Common myeloid progenitor, CD34-positive (primary cell): Measurements from ENCODE around the gene TUT7.
A peak's percentile ranks its signal among the peaks of the same experiment; 100 is the strongest.

Experiments
- CTCF ChIA-PET: fragments of 350-600 bp; sonication (Branson Sonifier 250); formaldehyde crosslinking; loops from one replicate; lab custom pipeline; 2021; ENCODE audit warnings: antibody characterized with exemption; lab: Charles Lee
- POLR2A ChIA-PET: fragments of 350-600 bp; sonication (Branson Sonifier 250); formaldehyde crosslinking; loops from one replicate; lab custom pipeline; 2021; ENCODE audit warnings: antibody characterized with exemption; lab: Charles Lee
- DNase-seq, 3 donors: peaks; one replicate each; pipeline versions ENCODE4 v3.0.0 to v3.0.0-alpha.2; 2013
- H3K27ac ChIP-seq, 2 experiments: 1 replicate in 1 of 2; 2 replicates in 1 of 2; pipeline ENCODE4 v1.7.0; 2013; ENCODE audit warnings: inconsistent platforms in 2 of 2, low read length in 2 of 2, mild to moderate bottlenecking in 2 of 2, low read depth in 1 of 2, moderate library complexity in 1 of 2; ENCODE audit not compliant: severe bottlenecking in 2 of 2, insufficient read depth in 1 of 2, poor library complexity in 1 of 2
- H3K27me3 ChIP-seq, 5 experiments: replicated peaks in 2 of 5; 1 replicate in 3 of 5; 2 replicates in 2 of 5; pipeline versions ENCODE4 v1.6.1 to v1.7.0; 2013; ENCODE audit warnings: low read length in 4 of 5, mild to moderate bottlenecking in 2 of 5, moderate library complexity in 2 of 5, inconsistent platforms in 1 of 5; ENCODE audit not compliant: insufficient read depth in 5 of 5, control insufficient read depth in 4 of 5
- H3K36me3 ChIP-seq, 4 experiments: 1 replicate in 2 of 4; 2 replicates in 2 of 4; pipeline versions ENCODE4 v1.6.1 to v1.7.0; 2013; ENCODE audit warnings: low read length in 3 of 4, control low read depth in 1 of 4, mild to moderate bottlenecking in 1 of 4; ENCODE audit not compliant: control insufficient read depth in 4 of 4, insufficient read depth in 4 of 4
- H3K4me1 ChIP-seq, 4 experiments: 1 replicate in 3 of 4; 2 replicates in 1 of 4; pipeline versions ENCODE4 v1.6.1 to v1.7.1; 2013; ENCODE audit warnings: low read length in 3 of 4, mild to moderate bottlenecking in 3 of 4, control low read depth in 1 of 4, inconsistent platforms in 1 of 4, moderate library complexity in 1 of 4; ENCODE audit not compliant: control insufficient read depth in 4 of 4, insufficient read depth in 4 of 4; ENCODE audit errors: control extremely low read depth in 1 of 4
- H3K4me3 ChIP-seq, 7 experiments: 1 replicate in 4 of 7; 2 replicates in 3 of 7; pipeline versions ENCODE4 v1.5.1 to v1.7.0; 2013; ENCODE audit warnings: mild to moderate bottlenecking in 7 of 7, low read length in 6 of 7, moderate library complexity in 6 of 7, inconsistent platforms in 2 of 7, low read depth in 2 of 7, control low read depth in 1 of 7; ENCODE audit not compliant: insufficient read depth in 4 of 7, control insufficient read depth in 1 of 7; ENCODE audit errors: extremely low read depth in 1 of 7
- H3K9me3 ChIP-seq, 5 experiments: 1 replicate in 4 of 5; 2 replicates in 1 of 5; pipeline versions ENCODE4 v1.6.1 to v1.7.1; 2013; ENCODE audit warnings: low read length in 4 of 5, mild to moderate bottlenecking in 2 of 5, inconsistent platforms in 1 of 5, low read depth in 1 of 5, moderate library complexity in 1 of 5; ENCODE audit not compliant: control insufficient read depth in 4 of 5, insufficient read depth in 2 of 5; ENCODE audit errors: control extremely low read depth in 1 of 5
- WGBS: methylation state at CpG from one replicate; pipeline ENCODE4 v1.1.5; 2013; ENCODE audit not compliant: insufficient coverage; 5-methylcytosine and 5-hydroxymethylcytosine counted together

Gene TUT7

GRCh38 chr9:86274821-86275643, 79.2 kb downstream of the TUT7 start:
- Histone ChIP-seq H3K36me3 (peaks cover 10 to 33% (median 20%) of the 10 kb centered on the region in 4 experiments), H3K9me3 (peaks cover 0 to 3% (median 0%) of the 10 kb centered on the region in 5 experiments), H3K4me1 (peaks cover 0 to 8% (median 4%) of the 10 kb centered on the region in 4 experiments), H3K4me3 (no peak overlapping the region), H3K27ac (peak overlapping the region in 1 of 2 experiments; percentile 7), H3K27me3 (no peaks in the 10 kb centered on the region)
- POLR2A ChIA-PET, result no interaction called here
- 97% methylated on average over 5 of the region's 7 CpGs for WGBS
- CTCF ChIA-PET, result interaction anchor here (1.0 to 1.4 kb wide), 3 partner anchors 8 to 70 kb away, joined by 3 to 4 read pairs (median 4); no protein-coding TSS in a partner anchor
- DNase-seq, result no peak

GRCh38 chr9:86272221-86272620, 82.0 kb downstream of the TUT7 start:
- peaks cover 0 to 3% (median 0%) of the 10 kb centered on the region in 5 experiments for H3K9me3 ChIP-seq
- no peak overlapping the region for H3K4me3 ChIP-seq
- H3K36me3 ChIP-seq, result peaks cover 13 to 34% (median 22%) of the 10 kb centered on the region in 4 experiments
- CTCF ChIA-PET, result no interaction called here
- no peak for DNase-seq
- POLR2A ChIA-PET, result no interaction called here
- H3K27me3 ChIP-seq, result no peaks in the 10 kb centered on the region
- 100% methylated on average over 1 of the region's 4 CpGs for WGBS
- no peak overlapping the region for H3K27ac ChIP-seq
- H3K4me1 ChIP-seq, result peaks cover 0 to 3% (median under 1%) of the 10 kb centered on the region in 4 experiments

GRCh38 chr9:86263876-86264275, 90.3 kb downstream of the TUT7 start:
- WGBS, result 96% methylated on average over 3 of the region's 6 CpGs
- CTCF ChIA-PET, result interaction anchor here (1.5 kb wide), 1 partner anchor 11 kb away, joined by 3 read pairs; no protein-coding TSS in a partner anchor
- Histone ChIP-seq H3K27me3 (no peaks in the 10 kb centered on the region), H3K27ac (no peak overlapping the region), H3K36me3 (peaks cover 10 to 33% (median 17%) of the 10 kb centered on the region in 4 experiments), H3K4me3 (no peak overlapping the region), H3K4me1 (no peaks in the 10 kb centered on the region), H3K9me3 (no peaks in the 10 kb centered on the region)
- POLR2A ChIA-PET, result interaction anchor here (0.6 kb wide), 1 partner anchor 553 kb away, joined by 3 read pairs; no protein-coding TSS in a partner anchor
- DNase-seq, result no peak

GRCh38 chr9:86262492-86262891, 91.7 kb downstream of the TUT7 start:
- H3K4me3 ChIP-seq, result no peak overlapping the region
- H3K36me3 ChIP-seq, result peaks cover 4 to 26% (median 16%) of the 10 kb centered on the region in 4 experiments
- H3K27me3 ChIP-seq, result no peaks in the 10 kb centered on the region
- DNase-seq, result no peak
- H3K4me1 ChIP-seq, result no peaks in the 10 kb centered on the region
- H3K27ac ChIP-seq, result no peak overlapping the region
- no peaks in the 10 kb centered on the region for H3K9me3 ChIP-seq
- ChIA-PET CTCF (interaction anchor here (1.4 kb wide), 1 partner anchor 40 kb away, joined by 3 read pairs; no protein-coding TSS in a partner anchor), POLR2A (interaction anchor here (0.6 kb wide), 1 partner anchor 440 kb away, joined by 3 read pairs; no protein-coding TSS in a partner anchor)
- WGBS, result 89% methylated on average over 3 of the region's 4 CpGs

- peaks cover 4 to 21% (median 16%) of the 10 kb centered on the region in 4 experiments for H3K36me3 ChIP-seq
- H3K4me3 ChIP-seq, result no peak within 1 kb of the TSS
- 91% methylated on average over 6 of the region's 8 CpGs for WGBS
- H3K27ac ChIP-seq, result no peak within 1 kb of the TSS
- CTCF ChIA-PET, result no interaction called here
- no peaks in the 10 kb centered on the region for H3K4me1 ChIP-seq
- H3K9me3 ChIP-seq, result no peaks in the 10 kb centered on the region
- DNase-seq, result no peak
- no peaks in the 10 kb centered on the region for H3K27me3 ChIP-seq
- POLR2A ChIA-PET, result interaction anchor here (0.6 kb wide), 1 partner anchor 66 kb away, joined by 3 read pairs; no protein-coding TSS in a partner anchor
Observed at GRCh38 chr9:86259557-86259956, 94.7 kb downstream of the TUT7 start, which contains the start of gene C9orf153. Gene C9orf153, minus strand, starts transcription at chr9:86259657. Its CDS starts 30,054 bp downstream, at chr9:86229603.

- 100% methylated on average over 2 of the region's 2 CpGs for WGBS
- Histone ChIP-seq H3K27ac (no peak overlapping the region), H3K27me3 (no peaks in the 10 kb centered on the region), H3K4me3 (no peak overlapping the region), H3K36me3 (peaks cover 0 to 4% (median under 1%) of the 10 kb centered on the region in 4 experiments), H3K9me3 (peaks cover 0 to 10% (median 7%) of the 10 kb centered on the region in 5 experiments), H3K4me1 (no peaks in the 10 kb centered on the region)
- ChIA-PET POLR2A (no interaction called here), CTCF (interaction anchor here (1.1 kb wide), 1 partner anchor 15 kb away, joined by 4 read pairs; no protein-coding TSS in a partner anchor)
- no peak for DNase-seq
Observed at GRCh38 chr9:86257391-86257790, 96.8 kb downstream of the TUT7 start.
